GM19395 (cell line): ENCODE measurements around the gene COL5A1.

ENCODE experiments used
- ATAC-seq: cut with Tn5 transposase; IDR thresholded peaks from one replicate; pipeline ENCODE4 v1.9.1; 2021; ENCODE audit warnings: mild to moderate bottlenecking, moderate library complexity; ENCODE audit not compliant: unreplicated experiment

COL5A1 gene

DNA sequence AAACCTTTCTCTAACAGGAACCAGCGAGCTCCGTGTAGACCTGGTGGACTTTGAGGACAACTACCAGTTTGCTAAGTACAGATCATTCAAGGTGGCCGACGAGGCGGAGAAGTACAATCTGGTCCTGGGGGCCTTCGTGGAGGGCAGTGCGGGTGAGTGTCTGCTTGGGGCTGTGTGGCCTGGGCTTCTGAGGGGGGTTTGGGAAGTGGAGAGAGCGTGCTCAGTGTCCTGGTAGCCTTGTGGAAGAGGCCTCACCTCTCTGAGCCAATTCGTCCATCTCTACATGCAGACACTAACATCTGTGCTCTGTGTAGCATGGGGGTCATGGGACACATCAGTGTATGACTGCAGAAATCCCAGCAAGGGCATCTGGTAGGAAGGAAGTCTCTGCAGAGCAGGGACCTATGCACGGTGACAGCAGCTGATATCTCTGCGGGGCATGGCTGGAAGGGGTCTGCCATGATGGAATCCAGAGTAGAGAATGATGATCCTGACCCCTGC is 244.9 kb downstream of the COL5A1 start:
- no peak for ATAC-seq

DNA sequence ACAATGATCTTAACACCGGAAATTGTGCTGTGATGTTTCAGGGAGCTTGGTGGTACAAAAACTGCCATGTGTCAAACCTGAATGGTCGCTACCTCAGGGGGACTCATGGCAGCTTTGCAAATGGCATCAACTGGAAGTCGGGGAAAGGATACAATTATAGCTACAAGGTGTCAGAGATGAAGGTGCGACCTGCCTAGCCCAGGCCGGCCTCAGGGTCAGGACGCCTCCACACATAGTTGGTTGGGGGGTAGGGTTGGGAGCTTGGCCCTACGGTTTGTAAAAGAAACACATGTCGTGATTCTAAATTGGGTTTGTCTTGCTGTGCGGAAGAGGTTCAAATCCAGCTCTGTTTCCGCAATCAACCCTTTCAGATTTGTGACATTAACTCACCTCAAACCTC is 245.6 kb downstream of the COL5A1 start:
- no peak for ATAC-seq

DNA sequence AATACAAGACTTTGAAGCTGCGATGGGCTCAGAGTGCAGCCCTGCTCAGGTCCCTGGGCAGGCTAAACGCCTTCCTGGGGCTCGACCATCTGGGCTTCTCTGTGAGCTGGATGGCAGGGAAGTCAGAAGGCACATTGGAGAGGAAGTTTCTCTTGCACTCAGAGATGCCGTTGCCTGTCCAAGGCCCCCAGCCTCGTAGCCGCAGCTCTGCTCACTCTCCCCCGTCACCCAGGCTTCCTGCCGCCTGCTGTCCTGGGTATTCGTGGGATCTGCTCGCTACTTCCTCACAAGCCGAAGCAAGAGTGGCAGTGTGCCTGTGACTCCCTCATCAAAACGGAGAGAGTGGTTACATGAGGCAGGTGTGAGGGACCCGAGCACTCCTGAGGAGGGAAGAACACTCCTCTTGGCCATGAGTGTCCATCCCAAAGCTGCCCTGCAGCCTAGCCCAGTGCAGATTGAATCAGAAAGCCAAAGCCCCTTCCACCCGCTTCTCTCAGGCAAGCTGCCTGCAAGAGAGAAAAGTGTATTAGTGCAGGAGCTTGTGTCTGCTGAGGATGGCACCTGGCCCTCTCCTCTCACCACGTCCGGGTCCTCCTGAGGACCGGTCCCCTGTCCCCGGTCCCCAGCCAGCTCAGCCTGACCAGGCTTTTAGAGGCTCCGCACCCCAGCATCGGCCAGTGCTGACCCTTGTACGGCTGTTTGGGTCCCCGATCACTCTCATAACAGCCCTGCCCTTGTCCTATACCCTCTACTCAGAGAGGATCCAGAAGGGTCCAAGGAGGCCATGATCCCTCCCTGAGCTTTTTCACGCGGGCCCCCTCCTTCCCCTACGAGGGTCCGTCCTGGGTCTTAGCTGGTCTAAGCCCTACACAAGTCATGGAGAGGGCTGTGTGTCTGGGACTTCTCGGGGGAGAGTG is 246.3 kb downstream of the COL5A1 start:
- no peak for ATAC-seq

DNA sequence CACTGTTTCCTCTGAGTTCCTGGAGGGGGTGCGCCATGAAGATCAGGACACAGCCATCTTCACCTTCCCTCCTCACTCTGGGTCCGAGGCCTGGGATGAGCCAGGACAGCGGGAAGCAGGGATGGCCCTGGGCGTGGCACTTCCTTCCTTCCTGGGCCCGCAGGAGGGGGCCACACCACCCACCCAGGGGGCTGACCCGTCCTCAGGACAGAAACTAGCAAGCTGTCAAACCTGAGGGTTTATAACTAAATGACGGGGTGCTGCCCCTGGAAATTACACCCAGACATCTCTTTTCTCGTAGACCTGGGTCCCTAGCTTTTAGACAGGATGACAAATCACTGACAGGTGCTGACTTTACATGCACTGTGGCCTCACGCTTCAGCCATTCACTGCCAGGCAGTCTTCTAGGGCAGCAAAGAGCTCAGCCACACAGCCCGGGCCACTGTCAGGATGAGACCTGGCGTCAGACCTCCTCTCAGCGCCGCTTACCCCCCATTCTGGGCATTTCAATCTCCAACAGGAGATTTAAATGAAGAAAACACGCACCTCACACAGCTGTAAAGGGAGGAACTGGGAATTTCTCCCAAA is 247.1 kb downstream of the COL5A1 start:
- no peak for ATAC-seq

- no peak for ATAC-seq
Observed at GRCh38 chr9:134889386-134890154, 248.0 kb downstream of the COL5A1 start.

DNA sequence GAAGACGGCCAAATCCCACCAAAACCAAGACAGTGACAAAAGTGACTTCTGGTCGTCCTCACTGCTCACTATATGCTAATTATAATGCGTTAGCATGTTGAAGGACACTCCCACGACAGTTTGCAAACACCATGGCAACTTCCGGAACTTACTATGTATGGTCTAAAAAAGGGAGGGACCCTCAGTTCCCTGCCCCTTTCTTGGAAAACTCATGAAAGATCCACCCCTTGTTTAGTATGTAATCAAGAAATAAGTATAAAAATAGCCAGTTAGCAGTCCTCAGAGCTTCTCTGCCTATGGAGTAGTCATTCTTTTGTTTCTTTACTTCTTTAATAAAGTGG is 248.5 kb downstream of the COL5A1 start:
- no peak for ATAC-seq

GRCh38 chr9:134891053-134891452 is 249.4 kb downstream of the COL5A1 start:
- no peak for ATAC-seq

GRCh38 chr9:134891713-134892112 is 250.1 kb downstream of the COL5A1 start:
- ATAC-seq = no peak

DNA sequence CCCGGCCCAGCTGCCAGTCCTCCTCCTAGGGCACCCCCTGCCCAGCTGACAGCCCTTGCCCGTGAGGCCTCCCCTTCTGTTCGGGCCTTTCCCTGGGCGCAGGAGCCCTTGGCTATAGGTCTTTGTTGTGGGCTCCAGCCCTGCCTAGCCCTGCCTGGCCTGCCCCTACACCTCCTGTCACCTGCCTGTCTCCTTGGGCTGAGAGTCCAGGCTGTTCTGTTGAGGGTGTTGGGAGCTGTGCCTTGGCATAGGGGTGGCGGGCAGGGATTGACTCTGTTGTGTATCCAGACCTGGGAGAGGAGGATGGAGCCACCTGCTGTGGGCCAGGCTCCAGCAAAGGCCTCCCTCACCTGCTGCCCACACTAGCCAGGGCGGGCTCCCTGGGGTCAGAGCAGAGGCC is 250.6 kb downstream of the COL5A1 start:
- ATAC-seq = no peak

GRCh38 chr9:134892820-134893420 is 251.3 kb downstream of the COL5A1 start:
- ATAC-seq = no peak
